Activated CD4-positive, CD25-positive, alpha-beta regulatory T cell treated with anti-CD3 and anti-CD28 coated beads, Interleukin-2, amount 50 U/mL, for 72 hours (primary cell): Measurements from ENCODE around the gene ARID3B.
"Not testable (repeated sequence)": the region's sequence is repeated elsewhere in the genome, so short reads cannot be mapped to it uniquely, and the experiment has no call there.

Experiments
- DNase-seq: peaks from one replicate; pipeline ENCODE4 v3.0.0; 2021

The ARID3B gene

DNA sequence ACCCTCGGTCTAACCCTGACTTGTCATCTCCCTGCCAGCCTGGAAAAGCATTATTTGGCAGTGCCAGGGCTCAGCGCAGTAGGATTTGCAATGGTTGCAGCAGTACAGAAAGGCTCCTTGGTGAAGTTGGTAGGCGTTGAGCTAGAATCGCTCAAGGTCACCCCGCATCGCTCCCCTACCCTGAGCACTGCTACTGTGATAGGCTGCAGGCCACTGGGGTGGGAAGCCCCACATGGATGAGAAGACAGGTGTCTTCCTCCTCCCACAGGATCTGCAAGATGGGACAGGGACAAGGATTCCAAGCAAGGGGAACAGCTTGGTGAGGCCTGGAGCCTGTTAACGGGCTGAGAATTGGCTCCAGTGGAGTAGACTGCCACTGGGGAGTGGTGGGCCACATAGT lies 85.3 kb downstream of the ARID3B start:
- DNase-seq: no peak

- DNase-seq: no peak
These were observed 86.0 kb downstream of the ARID3B start for GRCh38 chr15:74626752-74627692.

- DNase-seq: no peak
These were observed 86.7 kb downstream of the ARID3B start for GRCh38 chr15:74627766-74628165.

- no peak for DNase-seq
These were observed 87.2 kb downstream of the ARID3B start for GRCh38 chr15:74628199-74628598.

DNA sequence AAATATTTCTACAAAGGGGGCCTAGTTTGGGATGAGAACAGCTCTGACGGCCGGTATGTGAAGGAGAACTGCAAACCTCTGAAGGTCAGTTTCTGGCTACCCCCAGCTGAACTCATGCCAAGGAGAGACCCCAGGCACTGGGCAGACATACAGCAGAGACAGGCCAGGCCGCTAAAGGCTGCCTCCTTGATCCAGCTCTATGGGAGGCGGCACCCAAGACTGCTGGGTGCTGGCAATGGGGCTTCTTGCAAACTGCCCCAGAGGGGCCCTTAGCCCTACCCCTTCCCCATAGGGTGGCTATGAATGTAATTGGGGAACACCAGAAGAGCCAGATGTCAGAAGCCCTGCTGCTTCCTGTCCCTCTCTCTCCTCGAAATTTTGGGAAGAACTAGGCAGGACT lies 87.9 kb downstream of the ARID3B start:
- no peak for DNase-seq

DNA sequence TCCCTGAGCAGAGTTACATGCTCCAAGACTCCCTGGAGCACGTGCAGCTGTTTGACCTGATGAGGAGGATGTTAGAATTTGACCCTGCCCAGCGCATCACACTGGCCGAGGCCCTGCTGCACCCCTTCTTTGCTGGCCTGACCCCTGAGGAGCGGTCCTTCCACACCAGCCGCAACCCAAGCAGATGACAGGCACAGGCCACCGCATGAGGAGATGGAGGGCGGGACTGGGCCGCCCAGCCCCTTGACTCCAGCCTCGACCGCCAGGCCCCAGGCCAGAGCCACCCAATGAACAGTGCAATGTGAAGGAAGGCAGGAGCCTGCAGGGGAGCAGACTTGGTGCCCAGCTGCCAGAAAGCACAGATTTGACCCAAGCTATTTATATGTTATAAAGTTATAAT lies 88.7 kb downstream of the ARID3B start:
- not testable (repeated sequence) for DNase-seq

DNA sequence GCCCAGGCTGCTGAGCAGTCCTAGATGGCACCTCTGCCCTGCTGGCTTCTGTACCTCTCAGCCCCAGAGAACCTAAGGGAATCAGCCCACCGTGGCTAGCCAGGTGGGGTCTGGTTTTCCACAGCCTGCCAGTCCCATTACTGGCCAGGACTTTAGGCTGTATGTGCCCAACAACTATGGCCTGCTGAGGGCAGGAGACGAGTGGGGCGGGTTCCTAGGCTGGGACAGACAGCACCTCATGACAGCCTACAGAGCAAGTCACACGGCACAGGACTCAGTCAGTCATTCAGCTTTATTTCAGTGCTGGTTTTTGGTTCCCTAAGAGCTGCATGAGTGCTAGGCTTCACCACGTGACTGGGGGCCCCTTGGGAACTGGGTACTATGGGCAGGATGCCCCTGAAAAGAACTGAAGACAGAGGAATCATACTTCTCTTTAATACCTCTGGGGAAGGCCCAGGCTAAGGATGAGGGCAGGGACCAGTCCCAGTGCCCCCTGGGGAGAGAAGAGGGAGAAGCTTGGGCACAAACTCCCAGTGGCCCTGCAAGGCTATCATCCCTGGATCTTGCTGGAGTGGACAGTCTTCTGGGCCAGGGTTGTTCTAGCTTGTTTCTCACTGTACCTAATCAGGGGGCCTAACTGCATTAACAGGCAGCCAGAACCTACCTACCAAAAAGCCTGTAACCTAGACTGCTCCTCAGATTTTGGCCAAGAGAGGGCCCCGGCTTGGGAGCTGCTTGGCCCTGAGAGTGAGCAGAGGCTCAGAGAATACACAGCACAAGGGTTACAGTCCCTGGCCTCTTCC lies 89.5 kb downstream of the ARID3B start:
- DNase-seq: no peak

DNA sequence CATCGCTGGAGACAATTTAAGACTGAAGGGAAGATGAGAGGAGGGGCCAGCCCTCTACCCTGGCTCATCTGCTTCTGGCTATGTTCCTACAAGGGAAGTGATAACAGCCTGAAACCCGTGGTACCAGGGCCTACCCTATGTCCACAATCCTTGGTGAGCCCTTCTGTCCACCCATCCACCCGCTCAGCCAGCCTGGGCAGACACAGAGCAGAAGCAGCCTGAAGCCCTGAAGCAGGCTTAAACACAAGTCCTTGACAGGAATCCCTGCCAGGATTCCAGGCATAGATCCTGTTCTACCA lies 90.0 kb downstream of the ARID3B start:
- no peak for DNase-seq

GRCh38 chr15:74631408-74631807 lies 90.4 kb downstream of the ARID3B start:
- no peak for DNase-seq

GRCh38 chr15:74631935-74632560 lies 91.0 kb downstream of the ARID3B start:
- peak; percentile 67 for DNase-seq

DNA sequence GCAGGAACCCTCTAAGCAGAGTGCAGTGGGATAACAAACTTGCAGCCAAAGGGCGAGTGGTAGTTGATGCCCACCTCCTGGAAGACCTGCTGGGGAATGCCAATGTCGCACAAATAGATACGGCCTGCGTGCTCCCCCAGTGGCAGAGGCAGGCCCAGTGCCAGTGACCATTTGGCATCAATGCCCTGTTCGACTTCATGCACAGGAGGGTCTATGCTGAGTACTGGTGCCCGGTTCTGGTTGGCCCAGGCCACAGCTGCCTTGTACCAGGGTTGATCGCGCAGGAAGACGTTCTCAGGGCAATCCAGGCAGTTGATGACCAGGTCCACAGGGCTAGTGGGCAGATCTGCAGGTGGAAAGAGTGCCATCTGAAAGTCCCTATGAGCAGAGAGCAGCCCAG lies 91.6 kb downstream of the ARID3B start:
- DNase-seq: no peak

- DNase-seq: no peak
These were observed 92.8 kb downstream of the ARID3B start for GRCh38 chr15:74633781-74634180.

- DNase-seq: peak; percentile 74
These were observed 94.2 kb downstream of the ARID3B start for GRCh38 chr15:74635228-74635627.

- no peak for DNase-seq
These were observed 96.0 kb downstream of the ARID3B start for GRCh38 chr15:74636984-74637383.

DNA sequence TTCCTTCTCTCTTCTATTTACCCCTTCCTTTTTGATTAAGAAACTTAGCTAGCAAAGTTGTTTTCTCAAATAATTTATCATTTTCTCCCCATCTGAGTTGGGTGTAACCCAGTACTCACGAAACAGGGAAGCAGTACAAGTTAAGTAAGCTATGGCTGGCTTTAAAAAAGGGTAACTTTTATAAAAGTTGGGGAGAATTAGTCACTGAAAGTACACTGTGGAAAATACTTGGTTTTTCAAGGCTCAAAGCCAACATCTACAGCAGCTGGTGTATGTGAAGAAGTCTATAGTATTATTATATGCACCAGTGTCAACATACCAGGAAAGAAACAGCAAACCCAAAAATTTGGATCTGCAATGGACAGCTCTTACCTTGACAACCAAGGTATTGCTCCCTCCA lies 100.1 kb downstream of the ARID3B start:
- DNase-seq: no peak

DNA sequence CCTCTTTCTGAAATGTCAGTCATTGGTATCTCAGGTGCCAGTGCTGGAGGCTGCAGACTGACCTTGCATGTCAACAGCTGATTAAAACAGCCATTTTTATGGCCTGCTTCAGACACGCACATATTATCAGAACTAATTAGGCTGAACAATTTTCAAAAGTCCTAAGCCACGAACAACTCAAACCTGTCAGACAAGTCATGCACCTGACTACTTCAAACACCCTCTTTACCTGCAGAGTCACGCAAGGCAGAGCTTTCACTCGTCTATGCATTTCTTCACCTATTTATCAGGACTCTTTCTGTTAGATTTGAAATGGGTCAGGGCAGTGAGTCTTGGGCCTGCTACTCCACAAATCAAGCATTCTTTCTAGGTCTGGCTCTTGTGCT lies 101.3 kb downstream of the ARID3B start:
- DNase-seq: no peak

DNA sequence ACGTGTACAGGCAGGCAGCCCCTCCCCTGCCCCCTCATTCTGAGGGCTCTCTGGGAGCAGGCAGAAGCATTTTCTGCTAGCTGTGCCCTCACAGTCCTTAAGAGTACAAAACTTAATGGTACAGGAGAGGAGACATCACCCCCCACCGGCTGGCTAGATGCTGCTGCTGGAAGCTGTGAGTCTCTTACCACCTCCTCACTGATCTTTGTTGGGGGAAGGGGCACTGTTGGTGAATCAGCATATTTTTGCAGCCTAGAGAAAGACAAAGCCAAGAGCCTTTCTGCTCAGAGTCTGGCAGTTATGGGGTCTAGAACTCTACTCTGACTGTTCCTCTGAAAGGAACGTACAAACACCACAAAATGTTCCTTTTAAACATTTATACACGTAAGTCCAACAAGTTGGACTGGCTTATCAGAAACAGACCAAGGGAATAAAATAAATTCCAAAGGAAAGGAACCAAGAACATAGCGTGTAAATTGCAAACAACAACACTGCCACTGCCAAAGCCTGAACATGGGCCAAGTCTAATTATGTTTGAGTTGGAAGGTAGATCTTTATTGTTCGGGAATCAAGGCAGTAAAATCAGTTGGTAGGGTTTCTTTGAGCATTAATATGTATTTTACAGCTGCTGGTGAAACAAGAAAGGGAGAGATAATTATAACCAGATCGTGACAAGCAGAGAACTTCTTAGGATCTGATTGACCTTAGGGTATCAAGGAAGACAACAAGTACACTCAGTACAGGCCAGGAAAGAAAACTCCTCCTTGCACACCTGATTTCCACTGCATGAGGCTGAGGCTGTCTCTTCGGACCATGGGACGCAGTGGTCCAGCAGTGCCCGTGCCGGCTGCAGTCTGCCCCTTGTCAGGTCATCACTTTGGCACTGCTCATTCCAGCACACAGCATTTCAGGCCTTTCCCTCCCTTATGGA lies 102.0 kb downstream of the ARID3B start:
- no peak for DNase-seq

- no peak for DNase-seq
These were observed 102.7 kb downstream of the ARID3B start for GRCh38 chr15:74643665-74644204.

DNA sequence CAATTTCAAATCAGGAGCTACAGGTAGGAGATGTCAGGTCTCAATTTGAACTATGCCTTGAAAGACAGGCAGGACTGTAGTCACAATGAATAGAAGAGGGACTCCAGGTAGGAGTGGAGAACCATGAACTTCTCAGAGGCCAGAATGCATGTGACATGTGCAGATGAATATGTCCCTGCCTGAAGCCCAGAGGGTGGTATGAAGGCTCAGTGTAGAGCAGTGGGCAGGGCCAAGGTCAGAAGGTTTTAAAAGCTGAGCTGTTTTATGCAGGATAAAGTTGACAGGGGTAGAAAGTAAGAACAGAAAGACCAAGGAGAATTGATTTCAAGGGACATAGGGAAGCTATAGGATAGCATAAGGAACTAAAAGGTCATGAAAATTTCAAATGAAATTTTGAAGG lies 105.5 kb downstream of the ARID3B start:
- no peak for DNase-seq
